ENCODE results near the gene LRP5. TPM values are rescaled to one million over a fixed set of nuclear protein-coding genes. Genes with fewer than 3 reads are reported as not detected.

The LRP5 gene
- total RNA-seq, 1 experiment from 2014 or later, result 32.8 TPM

- intact Hi-C loops (cut with micrococcal nuclease), result no loop called here
- TF ChIP-seq CTCF (IDR thresholded peaks at IDR 0.05; ENCODE audit: unreplicated experiment), result no peak
- POLR2A ChIA-PET, result interaction anchor here (0.8 to 5.3 kb wide), 8 partner anchors 9 to 691 kb away, joined by 3 to 49 read pairs (median 4); partner anchors contain the start of gene LRP5
- Mint-ChIP-seq H3K27me3 (ENCODE audit: insufficient read depth, unreplicated experiment) (no peaks in the 10 kb centered on the region), H3K4me1 (ENCODE audit: insufficient read depth, unreplicated experiment) (peaks cover 25% of the 10 kb centered on the region), H3K27ac (ENCODE audit: low read depth, unreplicated experiment) (peak overlapping the region; percentile 81), H3K36me3 (ENCODE audit: insufficient read depth, unreplicated experiment) (peaks cover 6% of the 10 kb centered on the region), H3K9me3 (ENCODE audit: unreplicated experiment) (no peaks in the 10 kb centered on the region), H3K4me3 (ENCODE audit: unreplicated experiment) (peak overlapping the region; percentile 49)
- DNase-seq (ENCODE audit: unreplicated experiment), result peak; percentile 73
- CTCF ChIA-PET, result interaction anchor here (0.7 to 1.6 kb wide), 5 partner anchors 16 to 115 kb away, joined by 3 to 5 read pairs (median 3); no protein-coding TSS in a partner anchor
- BruUV-seq (replicated peaks), result no TSS peak
Measured at GRCh38 chr11:68321293-68322051, 9.1 kb downstream of the LRP5 start.

- peaks cover 6% of the 10 kb centered on the region for H3K36me3 Mint-ChIP-seq (ENCODE audit: insufficient read depth, unreplicated experiment)
- TF ChIP-seq CTCF (IDR thresholded peaks at IDR 0.05; ENCODE audit: unreplicated experiment), result no peak
- ChIA-PET CTCF (interaction anchor here (0.8 to 1.1 kb wide), 3 partner anchors 24 to 116 kb away, joined by 3 to 5 read pairs (median 3); no protein-coding TSS in a partner anchor), POLR2A (interaction anchor here (0.8 to 5.3 kb wide), 7 partner anchors 10 to 692 kb away, joined by 3 to 49 read pairs (median 4); partner anchors contain the start of gene LRP5)
- no peak for DNase-seq (ENCODE audit: unreplicated experiment)
- intact Hi-C loops (cut with micrococcal nuclease), result no loop called here
- H3K27ac Mint-ChIP-seq (ENCODE audit: low read depth, unreplicated experiment), result peak overlapping the region; percentile 81
- H3K9me3 Mint-ChIP-seq (ENCODE audit: unreplicated experiment), result no peaks in the 10 kb centered on the region
- no peaks in the 10 kb centered on the region for H3K27me3 Mint-ChIP-seq (ENCODE audit: insufficient read depth, unreplicated experiment)
- H3K4me3 Mint-ChIP-seq (ENCODE audit: unreplicated experiment), result peak overlapping the region; percentile 49
- peaks cover 20% of the 10 kb centered on the region for H3K4me1 Mint-ChIP-seq (ENCODE audit: insufficient read depth, unreplicated experiment)
- BruUV-seq (replicated peaks), result no TSS peak
Measured at GRCh38 chr11:68322052-68322430, 9.7 kb downstream of the LRP5 start.

GRCh38 chr11:68324241-68324640 lies 11.8 kb downstream of the LRP5 start:
- intact Hi-C loops (cut with micrococcal nuclease), result no loop called here
- H3K36me3 Mint-ChIP-seq (ENCODE audit: insufficient read depth, unreplicated experiment), result peaks cover 6% of the 10 kb centered on the region
- no peaks in the 10 kb centered on the region for H3K9me3 Mint-ChIP-seq (ENCODE audit: unreplicated experiment)
- BruUV-seq (replicated peaks), result no TSS peak
- CTCF ChIA-PET, result no interaction called here
- no peaks in the 10 kb centered on the region for H3K27me3 Mint-ChIP-seq (ENCODE audit: insufficient read depth, unreplicated experiment)
- no peak for DNase-seq (ENCODE audit: unreplicated experiment)
- no peak overlapping the region for H3K4me3 Mint-ChIP-seq (ENCODE audit: unreplicated experiment)
- no peak overlapping the region for H3K27ac Mint-ChIP-seq (ENCODE audit: low read depth, unreplicated experiment)
- TF ChIP-seq CTCF (IDR thresholded peaks at IDR 0.05; ENCODE audit: unreplicated experiment), result no peak
- peaks cover 19% of the 10 kb centered on the region for H3K4me1 Mint-ChIP-seq (ENCODE audit: insufficient read depth, unreplicated experiment)
- POLR2A ChIA-PET, result interaction anchor here (1.5 to 5.3 kb wide), 2 partner anchors 10 to 13 kb away, joined by 5 to 49 read pairs; no protein-coding TSS in a partner anchor

- POLR2A ChIA-PET, result interaction anchor here (1.5 kb wide), 1 partner anchor 11 kb away, joined by 5 read pairs; no protein-coding TSS in a partner anchor
- DNase-seq (ENCODE audit: unreplicated experiment), result no peak
- no TSS peak for BruUV-seq (replicated peaks)
- intact Hi-C loops (cut with micrococcal nuclease), result no loop called here
- no peak overlapping the region for H3K4me3 Mint-ChIP-seq (ENCODE audit: unreplicated experiment)
- no peaks in the 10 kb centered on the region for H3K27me3 Mint-ChIP-seq (ENCODE audit: insufficient read depth, unreplicated experiment)
- no peaks in the 10 kb centered on the region for H3K9me3 Mint-ChIP-seq (ENCODE audit: unreplicated experiment)
- CTCF ChIA-PET, result no interaction called here
- no peak overlapping the region for H3K27ac Mint-ChIP-seq (ENCODE audit: low read depth, unreplicated experiment)
- H3K36me3 Mint-ChIP-seq (ENCODE audit: insufficient read depth, unreplicated experiment), result peaks cover 6% of the 10 kb centered on the region
- peaks cover 19% of the 10 kb centered on the region for H3K4me1 Mint-ChIP-seq (ENCODE audit: insufficient read depth, unreplicated experiment)
- TF ChIP-seq CTCF (IDR thresholded peaks at IDR 0.05; ENCODE audit: unreplicated experiment), result no peak
Measured at GRCh38 chr11:68324695-68325094, 12.3 kb downstream of the LRP5 start.

Measured in MCF 10A (cell line).